HG03159 (cell line): Measurements from ENCODE around the gene DHFR.
"Not testable (repeated sequence)": the region's sequence is repeated elsewhere in the genome, so short reads cannot be mapped to it uniquely, and the experiment has no call there.

Experiments used
- ATAC-seq: cut with Tn5 transposase; IDR thresholded peaks from one replicate; pipeline ENCODE4 v1.9.1; 2021; ENCODE audit warnings: mild to moderate bottlenecking, moderate library complexity; ENCODE audit not compliant: unreplicated experiment

The DHFR gene

GRCh38 chr5:80654391-80655230 is at the start of gene DHFR, which contains the start of gene MSH3:
DHFR (minus strand) TSS chr5:80654983; CDS start chr5:80654489, 494 bp downstream.
MSH3 (plus strand) TSS chr5:80654652; CDS start chr5:80654728, 76 bp downstream.
- peak; percentile 32 for ATAC-seq

- no peak for ATAC-seq
Measured at GRCh38 chr5:80704221-80704620, 49.4 kb upstream of the DHFR start.

DNA sequence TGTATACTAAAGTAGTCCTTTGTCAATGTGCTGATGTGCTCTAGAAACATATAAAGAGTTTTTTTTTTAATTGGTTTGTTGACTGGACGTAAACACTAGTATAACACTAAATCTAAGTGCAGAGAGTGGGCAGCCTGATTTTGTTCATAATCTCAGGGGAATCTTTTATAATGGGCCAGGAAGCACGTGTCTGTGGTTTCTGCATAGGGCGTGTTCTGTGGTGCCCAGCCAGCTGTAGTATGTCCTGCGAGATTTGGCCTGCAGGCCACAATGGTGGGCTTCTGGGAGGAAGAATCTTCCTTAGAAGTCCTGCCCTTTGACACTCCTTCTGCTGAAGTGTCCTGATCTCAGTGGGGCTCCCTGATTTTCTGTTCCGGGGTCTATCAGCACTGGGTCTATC is 49.0 kb upstream of the DHFR start:
- no peak for ATAC-seq

GRCh38 chr5:80703291-80703690 is 48.5 kb upstream of the DHFR start:
- ATAC-seq, result no peak

GRCh38 chr5:80701597-80701996 is 46.8 kb upstream of the DHFR start:
- ATAC-seq, result no peak

DNA sequence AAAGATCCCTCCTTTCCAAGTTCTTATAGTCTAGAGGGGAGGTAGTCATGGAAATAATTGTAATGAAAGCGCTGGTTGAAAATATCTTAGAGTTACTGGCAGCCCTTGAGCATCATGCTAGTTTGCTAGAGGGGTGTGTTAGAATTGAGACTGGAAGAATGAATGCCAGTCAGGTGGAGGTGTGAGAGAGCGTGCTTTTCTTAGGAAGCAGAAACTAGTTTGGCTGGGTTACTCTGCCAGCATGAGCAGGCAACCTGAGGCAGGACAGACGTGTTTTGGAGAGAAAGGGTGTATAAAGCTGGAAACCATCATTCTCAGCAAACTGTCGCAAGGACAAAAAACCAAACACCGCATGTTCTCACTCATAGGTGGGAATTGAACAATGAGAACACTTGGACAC is 43.6 kb upstream of the DHFR start:
- ATAC-seq, result no peak

GRCh38 chr5:80697100-80697499 is 42.3 kb upstream of the DHFR start:
- no peak for ATAC-seq

- no peak for ATAC-seq
Measured at GRCh38 chr5:80696450-80696849, 41.7 kb upstream of the DHFR start.

DNA sequence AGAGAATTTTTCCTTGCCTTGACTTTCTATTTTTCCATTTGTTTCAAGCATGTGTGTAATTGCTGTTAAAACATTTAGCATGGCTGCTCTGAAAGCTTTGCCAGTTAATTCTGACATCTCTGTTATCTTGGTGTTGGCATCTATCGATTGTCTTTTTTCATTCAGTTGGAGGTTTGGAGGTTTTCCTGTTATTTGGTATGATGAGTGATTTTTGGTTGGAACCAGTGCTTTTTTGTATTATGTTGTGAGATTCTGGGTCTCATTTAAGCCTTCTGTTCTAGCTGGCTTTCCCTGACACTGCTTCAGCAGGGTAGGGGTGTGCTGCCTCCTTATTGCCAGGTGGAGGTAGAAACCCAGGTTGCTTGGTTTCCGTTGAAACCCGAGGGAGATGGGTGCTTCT is 40.9 kb upstream of the DHFR start:
- ATAC-seq, result no peak

- ATAC-seq, result no peak
Measured at GRCh38 chr5:80689627-80690026, 34.8 kb upstream of the DHFR start.

DNA sequence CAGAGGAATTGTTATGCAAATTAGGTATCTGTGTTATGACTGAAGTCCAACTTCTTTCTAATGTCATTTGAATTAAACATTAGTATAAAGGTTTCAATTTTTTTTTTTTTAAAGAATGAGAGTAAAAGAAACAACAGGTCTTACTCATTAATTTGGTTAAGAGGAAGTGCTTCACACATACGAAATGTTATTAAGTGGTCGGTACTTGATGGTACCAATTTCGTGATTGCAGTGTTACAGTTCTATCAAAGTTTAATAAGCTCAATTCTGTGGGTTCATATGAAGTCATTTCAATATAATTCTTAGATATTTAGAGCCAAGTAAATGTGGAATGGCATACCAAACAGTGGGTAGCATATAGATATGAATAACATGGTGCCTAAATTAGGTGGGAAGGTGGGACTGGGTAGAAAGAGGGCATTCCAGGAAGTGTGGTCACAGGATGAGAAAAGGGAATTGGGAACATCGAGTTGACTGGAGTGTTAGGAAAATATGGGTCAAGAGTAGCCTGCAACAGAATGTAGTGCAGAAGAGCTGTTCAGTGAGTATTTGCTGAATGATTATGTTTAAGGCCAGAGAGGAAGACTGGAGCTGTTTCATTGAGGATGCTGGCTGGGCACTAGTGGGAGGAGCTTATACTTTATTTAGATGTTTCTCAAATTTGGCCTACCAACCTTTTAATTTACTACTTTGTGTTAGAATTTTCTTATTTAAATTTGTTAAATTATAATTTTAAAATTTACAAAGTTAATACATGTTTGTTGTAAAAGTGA is 34.1 kb upstream of the DHFR start:
- ATAC-seq, result no peak

DNA sequence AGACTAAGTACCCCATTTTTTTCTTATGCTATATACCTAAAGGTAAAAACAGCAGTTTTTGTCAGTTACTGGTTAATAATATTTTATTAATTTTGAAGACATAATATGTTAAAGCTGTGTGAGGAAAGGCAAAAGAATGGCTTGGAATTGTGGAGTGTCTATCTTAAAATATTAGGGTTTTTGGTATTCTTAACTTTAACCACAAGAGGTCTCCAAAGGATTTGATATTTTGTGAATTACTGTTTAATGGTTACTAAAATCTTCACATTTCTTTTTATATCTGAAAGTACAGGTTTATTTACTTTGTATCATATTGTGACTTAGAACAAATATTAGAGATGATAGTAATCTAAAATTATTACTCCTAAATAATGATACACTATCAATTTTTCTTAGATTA is 32.0 kb upstream of the DHFR start:
- no peak for ATAC-seq

- no peak for ATAC-seq
Measured at GRCh38 chr5:80676706-80677105, 21.9 kb upstream of the DHFR start.

DNA sequence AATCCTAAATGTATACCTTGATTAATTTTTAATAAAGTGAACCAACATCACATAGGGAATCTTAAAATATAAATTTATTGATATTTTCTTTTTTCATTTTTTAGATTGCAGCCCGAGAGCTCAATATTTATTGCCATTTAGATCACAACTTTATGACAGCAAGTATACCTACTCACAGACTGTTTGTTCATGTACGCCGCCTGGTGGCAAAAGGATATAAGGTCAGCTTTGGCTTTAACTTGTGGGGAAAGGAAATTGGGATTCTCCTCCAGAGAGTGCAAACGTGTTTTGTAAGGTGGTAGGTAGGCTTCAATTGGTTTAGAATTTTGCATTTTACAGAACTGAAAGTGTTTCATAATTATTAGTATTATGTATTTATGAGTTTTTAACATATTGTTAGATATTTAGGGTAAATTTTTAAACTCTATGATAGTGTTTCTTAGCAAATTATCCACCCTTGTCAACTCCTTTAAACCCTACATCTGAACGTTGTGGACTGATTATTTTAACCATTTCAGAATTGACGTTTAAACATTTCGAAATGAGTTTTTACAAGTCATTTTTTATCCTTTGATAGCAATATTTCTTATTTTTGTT is 17.5 kb upstream of the DHFR start:
- peak; percentile 45 for ATAC-seq

DNA sequence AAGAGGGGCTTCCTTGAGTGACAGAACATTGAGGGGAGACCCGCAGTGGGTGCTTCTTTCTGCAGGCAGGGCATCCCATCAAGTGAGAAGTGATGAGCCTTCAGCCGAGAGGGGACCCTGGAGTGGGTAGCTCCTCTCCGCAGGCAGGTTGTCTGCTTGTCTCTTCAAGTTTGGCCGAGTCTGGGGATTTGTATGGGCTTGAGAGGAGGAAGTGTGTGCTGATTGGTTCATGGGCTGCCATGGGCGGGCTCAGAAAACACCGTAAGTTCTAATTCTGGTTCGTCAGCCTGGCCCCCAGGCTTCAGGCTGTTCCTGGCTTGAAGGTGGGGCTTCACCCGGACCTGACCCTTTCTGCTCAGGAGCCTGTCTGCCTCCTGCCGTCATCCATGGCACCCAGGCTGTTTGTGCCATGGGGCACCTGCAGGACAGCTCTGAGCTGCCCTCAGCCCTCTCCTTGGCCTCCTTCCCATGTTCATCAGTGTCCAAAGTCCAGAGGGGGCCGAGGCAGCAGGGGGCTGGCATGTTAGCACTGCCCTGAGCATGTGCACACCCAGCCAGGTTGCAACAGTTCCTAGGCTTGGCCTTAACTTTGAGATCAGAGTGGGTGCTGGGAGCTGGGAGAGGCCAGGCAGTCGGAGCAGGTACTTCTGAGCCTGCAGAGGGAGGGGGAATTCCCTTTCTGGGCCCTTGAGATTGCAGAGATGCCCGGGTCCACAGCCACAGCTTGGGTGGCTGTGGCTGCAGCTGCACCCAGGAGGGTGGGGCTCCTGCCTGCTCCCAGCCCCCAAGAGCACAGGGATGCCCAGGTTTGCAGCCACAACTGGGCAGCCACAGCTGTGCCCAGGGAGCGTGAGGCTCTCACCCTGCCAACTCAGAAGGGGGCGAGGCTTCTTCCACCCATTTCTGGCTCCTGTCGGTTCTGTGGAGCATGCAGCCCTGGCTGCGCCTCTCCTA is 13.5 kb upstream of the DHFR start:
- peak; percentile 67 for ATAC-seq

GRCh38 chr5:80667384-80667783 is 12.6 kb upstream of the DHFR start:
- no peak for ATAC-seq

DNA sequence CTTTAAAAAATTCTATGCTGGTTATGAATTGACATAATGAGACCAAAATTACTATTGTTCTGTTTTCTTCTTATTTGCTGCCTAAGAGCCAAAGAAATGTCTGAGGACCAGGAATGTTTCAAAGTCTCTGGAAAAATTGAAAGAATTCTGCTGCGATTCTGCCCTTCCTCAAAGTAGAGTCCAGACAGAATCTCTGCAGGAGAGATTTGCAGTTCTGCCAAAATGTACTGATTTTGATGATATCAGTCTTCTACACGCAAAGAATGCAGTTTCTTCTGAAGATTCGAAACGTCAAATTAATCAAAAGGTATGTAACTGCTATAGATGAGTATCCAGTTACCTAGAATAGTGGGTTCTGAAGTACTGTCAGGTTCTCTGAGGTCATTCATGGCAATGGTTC is 10.3 kb upstream of the DHFR start:
- ATAC-seq, result no peak

GRCh38 chr5:80662108-80662507 is 7.3 kb upstream of the DHFR start:
- no peak for ATAC-seq

- ATAC-seq, result not testable (repeated sequence)
Measured at GRCh38 chr5:80660661-80661060, 5.9 kb upstream of the DHFR start.

GRCh38 chr5:80659106-80659505 is 4.3 kb upstream of the DHFR start:
- no peak for ATAC-seq

DNA sequence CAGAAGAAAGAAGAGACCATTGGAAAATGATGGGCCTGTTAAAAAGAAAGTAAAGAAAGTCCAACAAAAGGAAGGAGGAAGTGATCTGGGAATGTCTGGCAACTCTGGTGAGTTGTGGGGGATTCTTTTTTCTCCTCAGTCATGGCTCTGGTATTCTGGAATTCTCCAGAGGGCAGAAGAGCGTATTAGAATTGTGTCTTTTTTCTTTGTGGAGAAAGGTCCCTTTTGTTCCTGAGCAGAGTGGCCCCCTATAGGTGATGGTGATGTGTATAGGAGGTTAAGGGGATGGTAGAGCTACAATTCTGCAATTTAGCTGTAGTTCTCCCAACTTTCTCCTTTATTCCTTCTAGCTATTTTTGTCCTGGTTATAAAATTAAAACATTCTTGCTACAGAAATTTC is 1.6 kb upstream of the DHFR start:
- ATAC-seq, result no peak
